ENCODE data around the gene PXDN.

The PXDN gene

DNA sequence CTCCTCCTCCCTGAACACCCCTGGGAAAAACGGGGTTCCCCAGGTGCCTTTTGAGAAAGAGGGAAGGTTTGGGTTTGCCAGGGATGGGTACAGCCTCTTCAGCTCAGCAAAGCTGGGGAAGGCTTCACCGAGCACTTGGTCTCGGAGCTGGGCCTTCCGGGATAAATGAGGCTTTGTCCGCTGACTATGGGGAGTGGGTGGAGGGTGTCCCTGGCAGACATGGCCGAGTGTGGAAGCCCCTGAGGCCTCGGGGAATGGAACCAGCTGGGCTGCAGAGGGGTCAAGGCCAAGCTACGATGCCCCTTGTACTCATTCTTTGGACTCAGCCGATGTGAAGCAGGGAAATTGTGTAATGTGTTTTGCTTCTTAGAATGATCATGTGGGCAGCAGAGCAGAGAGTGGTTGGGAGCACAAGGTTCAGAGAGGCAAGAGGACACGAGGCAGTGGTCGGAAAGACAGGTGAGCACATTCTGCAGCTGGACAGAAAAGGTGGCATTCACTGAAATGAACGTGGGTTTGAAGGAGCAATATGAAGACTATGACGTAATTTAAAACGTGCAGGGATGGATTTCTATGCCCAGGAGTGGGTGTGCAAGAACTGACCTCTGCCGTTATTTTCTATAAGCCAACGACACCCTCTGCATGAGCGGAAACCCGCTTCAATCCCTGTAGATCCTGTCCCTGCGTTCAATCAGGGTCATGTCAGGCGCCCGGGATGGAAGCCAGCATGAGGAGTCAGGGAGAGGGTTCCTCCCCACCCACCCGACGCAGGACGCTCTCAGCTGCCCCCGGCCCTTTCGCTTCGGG lies 142.6 kb downstream of the PXDN start:
- no peak for DNase-seq (ENCODE audit: extremely low read depth in 1 of 2, low read depth in 1 of 2)

DNA sequence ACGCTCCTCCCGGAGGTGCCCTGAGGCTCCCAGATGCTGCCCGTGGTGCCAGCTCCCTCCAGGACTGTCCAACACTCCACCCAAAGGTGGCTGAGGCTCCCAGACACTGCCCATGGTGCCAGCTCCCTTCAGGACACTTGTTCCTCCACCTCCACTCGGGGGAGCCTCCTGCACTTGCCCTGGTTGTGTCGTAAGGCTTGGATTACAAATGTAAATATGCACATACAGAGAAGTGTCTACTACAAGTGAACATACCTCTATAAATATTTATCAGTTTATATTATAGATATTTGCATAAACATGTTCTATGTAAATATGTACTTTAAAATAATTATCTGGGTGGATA lies 143.3 kb downstream of the PXDN start:
- DNase-seq (ENCODE audit: extremely low read depth in 1 of 2, low read depth in 1 of 2), result no peak

DNA sequence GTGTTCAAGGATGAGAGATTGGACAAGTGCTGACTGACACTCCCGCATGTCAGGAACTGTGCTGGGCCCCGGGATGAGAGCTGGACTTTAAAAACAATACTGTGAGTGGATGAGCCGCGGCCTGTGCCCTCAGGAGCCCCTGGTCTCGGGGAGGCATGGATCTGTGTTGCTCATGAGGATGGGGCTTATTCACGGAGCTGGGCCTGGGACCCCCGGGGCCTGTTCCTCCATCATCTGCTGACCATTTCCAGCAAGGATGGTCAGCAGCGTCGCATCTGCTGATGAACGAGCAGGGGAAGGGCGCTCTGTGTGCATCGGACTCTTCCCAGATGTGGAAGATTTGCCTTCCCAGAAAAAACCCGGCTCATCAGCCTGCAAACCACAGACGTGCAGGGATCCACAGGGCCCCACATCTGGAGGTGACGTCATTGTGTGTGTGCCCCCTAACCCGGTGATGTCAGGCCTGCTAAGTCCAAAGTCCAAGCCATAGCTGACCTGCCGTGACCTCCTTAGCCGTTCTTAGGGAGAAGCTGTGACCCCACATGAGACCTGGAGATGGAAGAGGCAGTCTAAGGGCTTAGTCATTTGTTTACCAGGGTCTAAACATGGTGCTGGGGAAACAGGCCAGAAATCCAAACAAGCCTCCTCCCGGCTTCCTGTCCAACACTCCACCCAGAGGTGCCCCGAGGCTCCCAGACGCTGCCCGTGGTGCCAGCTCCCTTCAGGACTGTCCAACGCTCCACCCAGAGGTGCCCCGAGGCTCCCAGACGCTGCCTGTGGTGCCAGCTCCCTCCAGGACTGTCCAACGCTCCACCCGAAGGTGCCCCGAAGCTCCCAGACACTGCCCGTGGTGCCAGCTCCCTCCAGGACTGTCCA lies 143.9 kb downstream of the PXDN start:
- DNase-seq (ENCODE audit: extremely low read depth in 1 of 2, low read depth in 1 of 2), result no peak

DNA sequence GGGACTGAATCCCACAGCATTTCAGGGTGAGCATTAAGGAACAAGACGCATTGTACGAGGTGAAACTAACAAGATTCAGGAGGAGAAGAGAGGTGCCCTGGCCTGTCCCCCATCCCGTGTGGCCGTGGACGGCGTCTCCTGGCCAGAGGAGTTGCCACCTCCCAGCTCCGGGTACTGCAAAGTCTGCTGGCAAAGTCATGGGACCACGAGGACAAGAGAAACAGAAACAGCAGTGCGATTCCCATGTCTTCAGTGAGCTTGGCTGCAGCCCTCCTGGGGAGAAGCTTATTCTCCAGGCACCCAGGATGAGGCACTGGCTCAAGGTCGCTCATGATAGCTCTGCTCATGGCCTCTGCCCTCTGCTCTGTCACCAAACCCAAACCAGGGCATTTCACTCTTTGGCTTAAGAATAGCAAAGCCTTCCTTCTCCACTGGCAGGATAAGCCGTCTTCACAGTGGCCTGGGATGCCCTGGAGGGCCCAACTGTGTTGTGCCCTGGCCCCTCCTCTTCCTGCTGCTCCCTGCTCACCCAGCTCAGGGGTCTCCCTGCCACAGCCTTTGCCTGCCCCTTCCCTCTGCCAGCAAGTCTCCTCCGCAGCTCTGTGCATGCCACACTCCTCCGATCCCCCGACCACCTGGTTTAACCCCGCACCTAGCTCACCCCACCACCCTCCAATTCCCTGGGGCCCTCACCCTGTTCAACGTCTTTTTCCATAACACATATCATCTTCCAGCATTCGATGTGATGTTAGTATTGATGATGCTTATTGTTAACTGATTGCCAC lies 144.8 kb downstream of the PXDN start:
- DNase-seq (ENCODE audit: extremely low read depth in 1 of 2, low read depth in 1 of 2), result no peak

DNA sequence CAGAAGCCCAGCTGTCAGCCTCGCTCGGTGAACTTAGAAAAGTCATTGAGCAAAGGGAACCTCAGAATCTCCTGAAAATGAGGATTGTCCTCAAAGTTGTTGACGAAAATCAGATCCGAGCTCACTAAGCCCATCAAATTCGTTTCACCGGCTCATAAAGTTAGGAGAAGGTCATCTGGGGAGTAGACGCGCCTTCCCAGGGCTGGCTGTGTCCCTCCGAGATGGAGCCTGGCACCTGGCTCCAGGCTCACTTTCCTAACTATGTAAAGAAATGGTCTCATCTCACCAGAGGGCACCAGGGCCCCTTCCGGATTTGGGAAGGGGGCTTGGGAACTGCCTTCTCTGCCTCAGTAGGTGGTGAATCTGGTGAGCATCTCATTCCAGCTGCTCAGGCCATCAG lies 145.5 kb downstream of the PXDN start:
- no peak for DNase-seq (ENCODE audit: extremely low read depth in 1 of 2, low read depth in 1 of 2)

DNA sequence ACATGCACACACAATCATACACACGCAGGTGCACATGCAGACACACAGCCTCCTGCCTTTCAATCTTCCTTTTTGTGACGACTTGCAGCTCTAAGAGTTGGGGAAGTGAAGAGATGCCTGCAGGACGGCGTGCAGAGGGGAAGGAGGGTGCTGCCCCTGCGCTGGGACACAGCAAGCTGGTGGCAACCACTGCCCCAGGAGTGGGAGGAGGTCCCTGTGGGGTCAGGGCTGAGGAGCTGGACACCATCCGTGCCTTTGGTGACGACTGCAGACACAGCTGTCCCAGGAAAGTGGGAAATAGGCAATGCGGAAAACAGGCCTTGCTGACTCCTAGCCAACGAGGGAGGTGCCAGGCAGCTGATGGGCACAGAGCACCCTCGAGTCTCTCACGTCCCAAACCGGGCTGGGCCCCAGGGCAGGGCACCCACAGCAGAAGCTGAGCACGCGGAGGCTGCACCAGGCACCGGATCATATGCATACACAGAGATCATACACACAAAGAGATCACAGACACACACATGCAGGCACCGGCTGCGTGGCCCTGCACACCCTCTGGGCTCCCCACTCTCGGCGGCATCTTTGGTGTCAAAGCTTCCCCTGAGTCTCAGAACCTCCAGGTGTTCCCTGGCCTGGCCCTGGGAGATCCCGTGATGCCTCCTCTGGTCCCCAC lies 146.1 kb downstream of the PXDN start:
- no peak for DNase-seq (ENCODE audit: extremely low read depth in 1 of 2, low read depth in 1 of 2)

DNA sequence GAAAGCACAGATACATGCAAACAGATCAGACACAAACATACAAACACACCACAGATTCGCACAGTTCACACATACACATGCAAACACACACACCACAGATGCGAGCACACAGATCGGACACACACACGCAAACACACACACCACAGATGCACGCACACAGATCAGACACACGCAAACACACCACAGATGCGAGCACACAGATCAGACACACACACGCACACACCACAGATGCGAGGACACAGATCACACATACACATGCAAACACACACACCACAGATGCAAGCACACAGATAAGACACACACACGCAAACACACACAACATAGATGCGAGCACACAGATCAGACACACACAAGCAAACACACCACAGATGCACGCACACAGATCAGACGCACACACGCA lies 149.0 kb downstream of the PXDN start:
- no peak for DNase-seq (ENCODE audit: extremely low read depth in 1 of 2, low read depth in 1 of 2)

DNA sequence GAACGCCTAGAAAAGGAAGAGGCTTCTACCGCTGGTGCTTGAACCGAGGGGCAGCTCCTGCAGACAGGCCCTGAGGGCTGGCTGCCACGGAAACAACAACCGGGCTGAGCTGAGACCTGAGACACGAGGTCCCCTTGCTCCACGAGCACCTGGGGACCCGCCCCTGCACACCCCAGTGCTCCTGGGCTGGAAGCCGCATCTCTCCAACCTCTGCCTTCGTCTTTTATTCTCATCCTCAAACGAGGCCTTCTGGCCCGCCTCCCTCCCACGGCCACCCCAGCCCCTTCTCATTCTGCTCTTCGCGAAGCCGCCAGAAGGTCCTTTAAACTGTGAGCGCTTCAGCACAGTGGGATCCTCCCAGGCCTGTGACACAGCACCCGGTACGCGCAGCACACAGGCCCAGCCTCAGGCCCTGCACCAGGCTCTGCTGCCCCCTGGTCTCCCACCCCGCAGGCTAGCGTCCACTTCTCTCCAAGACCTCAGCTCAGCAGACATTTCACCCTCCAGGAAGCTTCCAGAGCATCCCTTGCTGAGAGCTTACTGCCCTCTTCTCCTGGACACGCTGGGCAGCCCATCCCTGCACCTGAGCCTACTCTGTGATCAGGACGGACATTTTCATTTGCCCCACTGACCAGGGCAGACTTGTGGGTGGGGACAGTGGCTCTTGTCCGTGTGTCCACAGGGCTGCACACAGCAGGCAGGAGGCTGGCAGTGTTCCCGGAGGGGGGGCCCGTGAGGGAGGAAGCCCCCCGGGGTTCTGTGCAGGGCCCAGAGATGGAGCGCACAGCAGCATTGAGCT lies 149.7 kb downstream of the PXDN start:
- DNase-seq (ENCODE audit: extremely low read depth in 1 of 2, low read depth in 1 of 2), result no peak

DNA sequence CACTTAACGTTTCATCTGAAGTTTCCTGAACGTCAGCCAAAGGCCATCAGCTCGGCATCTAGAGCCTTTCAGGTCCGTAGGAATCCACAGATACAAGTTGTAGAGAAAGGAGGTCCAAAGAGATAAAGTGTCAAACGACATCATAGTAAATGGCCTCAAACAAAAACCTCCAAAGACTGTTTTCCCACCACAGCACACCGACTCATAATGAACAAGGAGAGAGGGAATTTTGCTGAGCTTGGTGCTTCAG lies 150.3 kb downstream of the PXDN start:
- no peak for DNase-seq (ENCODE audit: extremely low read depth in 1 of 2, low read depth in 1 of 2)

DNA sequence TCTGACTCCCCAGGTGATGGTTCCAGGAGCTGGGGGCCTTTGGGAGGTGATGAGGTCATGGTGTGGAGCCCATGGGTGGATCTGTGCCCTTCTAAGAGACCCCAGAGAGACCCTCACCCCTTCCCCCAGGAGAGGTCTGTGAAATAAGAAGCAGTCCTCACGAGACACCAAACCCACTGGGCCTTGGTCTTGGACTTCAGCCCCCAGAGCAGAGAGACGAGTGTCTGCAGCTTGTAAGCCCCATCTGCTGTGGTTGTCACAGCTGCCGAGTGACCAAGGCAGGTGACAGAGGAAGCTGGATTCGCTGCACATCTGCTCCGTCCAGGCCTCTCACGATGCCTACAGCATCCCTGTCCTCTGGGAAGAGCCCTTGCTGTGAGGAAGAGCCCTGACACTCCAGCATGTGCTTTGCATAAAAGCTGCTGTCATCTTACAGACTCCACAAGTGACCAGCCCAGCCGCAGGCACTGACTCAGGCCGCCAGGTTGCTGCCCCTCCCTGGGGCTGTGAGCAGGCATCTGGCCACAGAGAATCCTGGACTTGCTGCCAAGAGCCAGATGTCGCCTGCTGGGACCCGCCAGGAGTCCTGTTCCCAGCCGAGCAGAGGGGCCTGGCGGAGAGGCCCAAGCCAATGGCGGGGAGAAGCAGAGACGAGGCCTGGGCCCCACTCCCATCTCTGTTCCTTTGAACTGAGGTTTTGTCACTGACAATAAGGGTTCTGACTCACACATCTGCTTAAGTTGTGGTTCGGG lies 150.8 kb downstream of the PXDN start:
- no peak for DNase-seq (ENCODE audit: extremely low read depth in 1 of 2, low read depth in 1 of 2)

DNA sequence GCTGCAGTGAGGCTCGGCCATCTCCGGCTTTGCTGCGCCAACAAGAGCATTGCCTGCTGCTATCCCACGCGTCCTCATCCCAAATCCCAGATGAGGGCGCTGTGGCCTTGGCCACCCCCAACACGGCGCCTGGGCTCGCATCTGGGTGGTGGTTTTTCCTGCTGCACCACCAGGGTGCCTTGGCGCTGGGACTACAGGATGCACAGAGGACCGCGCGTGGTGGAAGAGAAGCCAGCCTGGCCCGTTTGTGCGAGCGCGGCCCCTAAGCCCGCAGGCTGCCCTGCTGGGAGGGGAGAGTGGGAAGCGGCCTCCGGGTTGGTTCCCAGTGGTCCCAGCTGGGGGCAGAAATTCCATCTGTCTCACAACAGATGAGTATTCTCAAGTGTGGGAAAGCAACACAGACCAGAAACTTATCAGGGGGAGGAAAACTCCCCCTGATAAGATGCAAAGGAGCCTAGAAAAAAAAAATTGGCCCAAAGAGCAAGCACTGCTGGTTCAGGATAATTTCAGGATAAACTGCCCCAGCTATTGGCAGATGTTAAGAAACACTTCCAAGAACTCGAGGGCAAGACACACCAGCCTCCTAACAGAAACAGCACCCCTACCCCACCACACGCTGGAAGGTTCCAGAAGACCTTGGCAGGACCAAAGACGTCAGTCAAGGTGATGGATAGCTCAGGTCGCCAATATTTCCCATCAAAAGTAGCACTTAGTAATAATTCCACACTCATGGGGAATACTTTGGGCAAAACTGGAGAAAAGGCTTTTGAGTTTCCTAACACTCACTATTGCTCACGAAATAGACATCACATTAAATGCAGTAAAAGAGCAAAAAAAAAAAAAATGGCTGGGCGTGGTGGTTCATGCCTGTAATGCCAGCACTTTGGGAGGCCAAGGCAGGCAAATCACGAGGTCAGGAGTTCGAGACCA lies 152.1 kb downstream of the PXDN start:
- no peak for DNase-seq (ENCODE audit: extremely low read depth in 1 of 2, low read depth in 1 of 2)

DNA sequence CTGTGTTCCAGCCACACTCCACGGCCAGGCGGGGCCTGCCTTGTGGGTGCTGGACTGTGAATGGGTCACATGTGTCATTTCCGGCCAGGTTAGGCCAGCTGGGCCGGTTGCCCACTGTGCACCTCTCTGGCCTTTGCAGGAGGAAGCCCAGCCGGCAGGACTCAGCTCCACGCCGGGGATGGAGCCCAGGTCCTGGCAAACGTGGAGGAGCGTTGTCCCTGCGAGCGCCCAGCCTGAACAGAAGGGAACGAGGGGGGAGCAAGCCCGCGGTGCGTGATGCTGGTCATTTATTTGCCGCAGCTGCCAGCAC lies 152.9 kb downstream of the PXDN start:
- DNase-seq (ENCODE audit: extremely low read depth in 1 of 2, low read depth in 1 of 2), result no peak

DNA sequence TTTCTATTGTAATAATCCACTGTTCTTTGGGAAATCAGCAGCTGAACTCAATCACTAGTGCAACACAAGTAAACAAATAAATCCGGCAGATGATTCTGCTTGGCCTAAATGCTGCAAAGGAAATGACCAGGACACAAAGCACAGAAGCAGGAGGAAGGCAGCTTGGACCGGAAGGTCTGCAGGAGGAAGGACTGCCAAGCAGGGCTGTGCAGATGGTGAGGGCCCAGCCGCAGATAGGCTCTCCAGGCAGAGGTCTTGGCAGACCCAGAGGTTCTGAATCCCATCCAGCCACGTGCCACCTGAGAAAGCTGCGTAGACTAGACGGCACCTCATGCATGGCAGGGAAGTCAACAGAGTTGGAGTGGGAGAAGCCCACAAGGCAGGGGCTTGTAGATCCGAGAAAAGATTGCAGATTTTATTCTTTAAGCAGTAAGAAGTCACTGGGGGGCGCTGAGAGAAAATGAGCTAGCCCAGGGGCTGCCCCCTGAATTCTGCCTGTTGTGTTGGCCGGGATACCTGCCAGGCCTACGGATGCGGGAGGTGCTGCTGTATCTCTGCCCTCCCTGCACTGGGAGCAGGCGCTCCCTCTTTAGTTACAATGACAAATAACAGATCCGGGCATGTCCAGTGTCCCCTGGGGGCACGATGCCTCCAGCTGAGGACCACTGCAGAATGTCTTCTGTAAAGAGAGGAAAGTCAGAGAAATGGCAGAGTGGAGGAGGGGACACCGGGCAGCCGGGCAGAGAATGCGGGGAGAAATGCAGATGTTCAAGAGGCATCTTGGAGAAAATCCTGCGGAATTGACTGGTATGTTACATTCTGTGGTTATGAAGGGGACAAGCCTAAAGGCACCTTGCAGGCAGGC lies 153.5 kb downstream of the PXDN start:
- DNase-seq (ENCODE audit: extremely low read depth in 1 of 2, low read depth in 1 of 2), result no peak

DNA sequence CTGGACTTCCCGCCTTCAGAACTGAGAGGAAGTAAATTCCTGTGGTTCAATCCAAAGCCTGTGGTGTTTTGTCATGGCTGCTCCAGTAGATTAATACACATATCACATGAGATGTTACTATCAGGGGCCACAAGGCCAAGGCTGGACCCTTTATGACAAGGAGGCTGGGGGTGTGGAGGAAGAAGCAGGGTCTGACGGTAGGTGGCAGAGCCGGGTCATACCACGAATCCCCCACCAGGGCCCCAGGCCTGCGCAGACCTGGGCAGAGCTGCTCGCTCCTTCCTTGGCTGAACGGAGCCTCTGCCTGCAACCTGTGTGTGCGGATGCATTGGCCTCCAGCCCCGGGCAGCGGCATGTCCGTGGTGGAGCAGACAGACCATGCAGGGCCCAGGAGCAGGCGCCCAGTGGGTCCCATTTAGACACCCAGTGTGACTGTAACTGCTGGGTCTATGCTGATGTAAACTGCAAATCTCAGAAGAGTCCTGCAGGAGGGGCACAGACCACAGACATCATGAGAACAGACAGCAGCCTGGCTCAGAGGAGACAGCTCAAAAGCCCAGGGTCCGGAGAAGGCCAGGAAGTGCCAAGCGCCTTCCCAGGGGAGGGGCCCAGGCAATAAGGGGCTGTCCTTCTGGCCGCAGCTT lies 155.2 kb downstream of the PXDN start:
- no peak for DNase-seq (ENCODE audit: extremely low read depth in 1 of 2, low read depth in 1 of 2)

DNA sequence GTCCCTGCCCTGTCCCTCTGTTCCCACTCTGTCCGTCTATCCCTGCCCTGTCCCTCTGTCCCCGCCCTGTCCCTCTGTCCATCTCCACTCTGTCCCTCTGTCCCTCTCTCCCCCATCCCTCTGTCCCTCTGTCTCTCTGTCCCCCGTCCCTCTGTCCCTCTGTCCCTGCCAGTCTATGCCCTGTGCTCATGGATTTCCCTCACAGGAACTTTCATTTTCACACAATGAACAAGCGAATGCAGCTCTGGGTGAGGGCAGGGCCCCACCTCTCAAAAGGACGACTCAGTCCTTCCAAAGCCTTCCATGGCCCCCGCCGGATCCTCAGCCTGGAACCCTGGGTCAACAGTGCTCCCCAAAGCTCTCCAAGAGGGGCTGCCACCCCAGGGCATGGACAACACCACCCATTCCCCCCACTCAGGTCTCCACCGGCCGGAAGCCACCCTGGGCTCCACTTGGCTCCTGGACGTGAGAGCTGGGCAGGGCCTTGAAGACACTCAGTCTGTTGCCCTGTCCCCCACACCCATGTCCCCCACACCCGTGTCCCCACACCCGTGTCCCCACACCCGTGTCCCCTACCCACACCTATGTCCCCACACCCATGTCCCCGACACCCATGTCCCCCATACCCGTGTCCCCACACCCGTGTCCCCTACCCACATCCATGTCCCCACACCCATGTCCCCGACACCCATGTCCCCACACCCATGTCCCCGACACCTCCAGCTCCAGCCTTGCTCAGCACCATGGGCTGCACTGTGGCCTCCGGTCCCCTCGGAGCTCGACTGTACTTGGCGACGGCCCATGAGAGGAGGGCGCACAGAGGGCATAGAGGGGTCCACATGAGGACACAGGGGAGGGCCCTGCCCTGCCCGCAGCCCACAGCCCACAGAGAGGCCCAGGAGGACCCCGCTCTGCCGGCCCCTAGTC lies 156.0 kb downstream of the PXDN start:
- DNase-seq (ENCODE audit: extremely low read depth in 1 of 2, low read depth in 1 of 2), result no peak
